SU-DHL-6 (cell line): ENCODE data around the gene CYP4F22.

Experiments
- H2AFZ ChIP-seq: fragments of 200-600 bp; sonication (generic); 2 replicates; pipeline ENCODE4 v1.6.1; 2014; ENCODE audit warnings: low read depth, mild to moderate bottlenecking, moderate library complexity, mixed read lengths, antibody characterized with exemption, low read length; ENCODE audit not compliant: severe bottlenecking
- H3F3A ChIP-seq: fragments of 200-600 bp; shearing (Covaris generic); 2 replicates; pipeline ENCODE4 v1.6.0; 2016; ENCODE audit warnings: antibody characterized with exemption, mild to moderate bottlenecking; ENCODE audit not compliant: insufficient read depth
- H3K27ac ChIP-seq: fragments of 200-600 bp; sonication (generic); 2 replicates; pipeline ENCODE4 v1.5.1; 2016; ENCODE audit warnings: low read depth, mild to moderate bottlenecking, low read length, moderate library complexity, mixed read lengths
- H3K27me3 ChIP-seq: fragments of 200-600 bp; sonication (generic), shearing (Covaris generic); 2 replicates; pipeline ENCODE4 v1.6.0; 2014; ENCODE audit warnings: mild to moderate bottlenecking, low read length
- H3K36me3 ChIP-seq: fragments of 200-600 bp; sonication (generic); 2 replicates; pipeline ENCODE4 v1.6.1; 2014; ENCODE audit warnings: mild to moderate bottlenecking, low read length, mixed read lengths
- H3K4me2 ChIP-seq: fragments of 300-600, 200-600 bp; shearing (Covaris generic), sonication (generic); 2 replicates; pipeline ENCODE4 v1.6.0; 2014; ENCODE audit warnings: low read length, low read depth, mild to moderate bottlenecking; ENCODE audit not compliant: poor library complexity, severe bottlenecking
- H3K4me3 ChIP-seq: fragments of 200-600 bp; sonication (generic); 2 replicates; pipeline ENCODE4 v1.5.1; 2014; ENCODE audit warnings: antibody characterized with exemption, low read length, mild to moderate bottlenecking, mixed read lengths; ENCODE audit not compliant: insufficient read depth, poor library complexity, severe bottlenecking
- H3K79me2 ChIP-seq: fragments of 200-600 bp; sonication (generic); 2 replicates; pipeline ENCODE4 v1.6.1; 2014; ENCODE audit warnings: mild to moderate bottlenecking, low read length, moderate library complexity; ENCODE audit not compliant: insufficient read depth
- H3K9ac ChIP-seq: fragments of 200-600 bp; sonication (generic); 2 replicates; pipeline ENCODE4 v1.7.0; 2014; ENCODE audit warnings: mild to moderate bottlenecking, low read length
- H3K9me2 ChIP-seq: fragments of 200-600 bp; sonication (generic); replicated peaks from 2 replicates; pipeline ENCODE4 v1.6.1; 2014; ENCODE audit warnings: low read length; ENCODE audit not compliant: insufficient read depth
- H3K9me3 ChIP-seq: fragments of 200-600 bp; sonication (generic); 2 replicates; pipeline ENCODE4 v1.6.1; 2014; ENCODE audit warnings: low read length, mixed read lengths; ENCODE audit not compliant: insufficient read depth
- H4K20me1 ChIP-seq: fragments of 200-600 bp; sonication (generic); 2 replicates; pipeline ENCODE4 v1.6.1; 2014; ENCODE audit warnings: low read depth, mild to moderate bottlenecking, antibody characterized with exemption, low read length, moderate library complexity, mixed read lengths
- EZH2phosphoT487 ChIP-seq: fragments of 200-600 bp; sonication (generic), shearing (Covaris generic); conservative IDR thresholded peaks from 2 replicates; pipeline ENCODE4 v1.6.1; 2018; ENCODE audit warnings: mild to moderate bottlenecking, antibody characterized with exemption, low read length, moderate library complexity, mixed read lengths
- TF ChIP-seq, protein P1 (sequence below): fragments of 200-600 bp; sonication (generic); IDR thresholded peaks from one replicate; pipeline ENCODE4 v1.5.1; 2017; ENCODE audit warnings: antibody characterized with exemption, mild to moderate bottlenecking, low read length, moderate library complexity; ENCODE audit not compliant: insufficient read depth, poor library complexity, severe bottlenecking

Gene CYP4F22

GRCh38 chr19:15555759-15556633, 47.7 kb downstream of the CYP4F22 start:
- Histone ChIP-seq H3K9ac (peak overlapping the region; percentile 22; the same call in 1 of the 2 replicates), H3K27ac (no peak overlapping the region), H3K4me3 (peak overlapping the region; percentile 12)

DNA sequence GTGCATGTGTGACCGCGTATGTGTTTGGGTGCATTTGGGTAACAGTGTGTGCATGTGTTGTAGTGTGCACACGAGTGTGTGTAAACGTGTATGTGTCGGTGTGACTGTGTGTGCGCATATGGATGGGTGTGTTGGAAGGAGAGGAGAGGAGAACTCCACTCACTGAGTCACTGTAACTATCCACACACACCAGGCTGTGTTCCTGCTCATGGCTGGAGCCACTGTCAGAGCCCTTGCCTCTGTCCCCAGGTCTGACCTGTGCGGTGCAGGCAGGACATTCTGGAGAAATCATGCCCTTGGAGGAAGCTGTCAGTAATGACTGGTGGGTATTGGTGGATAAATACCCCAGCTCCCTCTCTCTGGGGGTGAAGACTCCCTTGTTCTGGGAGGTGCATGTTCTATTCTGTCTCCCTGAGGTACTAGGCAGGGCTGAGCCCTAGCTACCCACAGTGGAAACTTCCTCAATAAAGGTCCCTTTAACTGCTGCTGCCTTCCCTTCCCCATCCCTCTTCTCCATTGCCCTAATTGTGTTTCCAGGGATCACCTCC, 48.4 kb downstream of the CYP4F22 start:
- Histone ChIP-seq H3F3A (no peaks in the 10 kb centered on the region), H3K9ac (no peak overlapping the region), H3K4me3 (no peak overlapping the region), H3K9me3 (no peaks in the 10 kb centered on the region), H3K36me3 (no peaks in the 10 kb centered on the region), H3K79me2 (no peaks in the 10 kb centered on the region), H2AFZ (no peak overlapping the region), H3K27me3 (no peaks in the 10 kb centered on the region), H4K20me1 (no peaks in the 10 kb centered on the region), H3K27ac (no peak overlapping the region), H3K9me2 (no peaks in the 10 kb centered on the region), H3K4me2 (peak overlapping the region; percentile 51)
- TF ChIP-seq, protein P1, sequence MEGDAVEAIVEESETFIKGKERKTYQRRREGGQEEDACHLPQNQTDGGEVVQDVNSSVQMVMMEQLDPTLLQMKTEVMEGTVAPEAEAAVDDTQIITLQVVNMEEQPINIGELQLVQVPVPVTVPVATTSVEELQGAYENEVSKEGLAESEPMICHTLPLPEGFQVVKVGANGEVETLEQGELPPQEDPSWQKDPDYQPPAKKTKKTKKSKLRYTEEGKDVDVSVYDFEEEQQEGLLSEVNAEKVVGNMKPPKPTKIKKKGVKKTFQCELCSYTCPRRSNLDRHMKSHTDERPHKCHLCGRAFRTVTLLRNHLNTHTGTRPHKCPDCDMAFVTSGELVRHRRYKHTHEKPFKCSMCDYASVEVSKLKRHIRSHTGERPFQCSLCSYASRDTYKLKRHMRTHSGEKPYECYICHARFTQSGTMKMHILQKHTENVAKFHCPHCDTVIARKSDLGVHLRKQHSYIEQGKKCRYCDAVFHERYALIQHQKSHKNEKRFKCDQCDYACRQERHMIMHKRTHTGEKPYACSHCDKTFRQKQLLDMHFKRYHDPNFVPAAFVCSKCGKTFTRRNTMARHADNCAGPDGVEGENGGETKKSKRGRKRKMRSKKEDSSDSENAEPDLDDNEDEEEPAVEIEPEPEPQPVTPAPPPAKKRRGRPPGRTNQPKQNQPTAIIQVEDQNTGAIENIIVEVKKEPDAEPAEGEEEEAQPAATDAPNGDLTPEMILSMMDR = no peak
- TF ChIP-seq EZH2phosphoT487 = no peak

More at GRCh38 chr19:15555759-15556633, 47.7 kb downstream of the CYP4F22 start:
- TF ChIP-seq EZH2phosphoT487 = no peak
- TF ChIP-seq, protein P1 = peak; percentile 58
- Histone ChIP-seq H3F3A (no peaks in the 10 kb centered on the region), H2AFZ (peak overlapping the region; percentile 80), H3K79me2 (no peaks in the 10 kb centered on the region), H3K36me3 (no peaks in the 10 kb centered on the region), H4K20me1 (no peaks in the 10 kb centered on the region), H3K27me3 (no peaks in the 10 kb centered on the region), H3K9me3 (no peaks in the 10 kb centered on the region), H3K9me2 (no peaks in the 10 kb centered on the region), H3K4me2 (peak overlapping the region; percentile 51)

GRCh38 chr19:15557223-15557622, 48.9 kb downstream of the CYP4F22 start:
- Histone ChIP-seq H4K20me1 (no peaks in the 10 kb centered on the region), H3F3A (no peaks in the 10 kb centered on the region), H3K79me2 (no peaks in the 10 kb centered on the region), H3K4me2 (no peak overlapping the region), H3K27ac (no peak overlapping the region), H3K9me2 (no peaks in the 10 kb centered on the region), H3K27me3 (no peaks in the 10 kb centered on the region), H3K36me3 (no peaks in the 10 kb centered on the region), H3K9me3 (no peaks in the 10 kb centered on the region), H3K9ac (no peak overlapping the region), H3K4me3 (no peak overlapping the region), H2AFZ (no peak overlapping the region)
- TF ChIP-seq EZH2phosphoT487 = no peak
- TF ChIP-seq, protein P1 = no peak
